ENCODE data around the gene SLC7A9.
"Not testable (repeated sequence)": the region's sequence is repeated elsewhere in the genome, so short reads cannot be mapped to it uniquely, and the experiment has no call there.

Gene SLC7A9

GRCh38 chr19:32808236-32808635, 61.3 kb downstream of the SLC7A9 start:
- no peak for TF ChIP-seq CTCF (conservative IDR thresholded peaks at IDR 0.05; ENCODE audit: low read length)
- H3K4me3 ChIP-seq (ENCODE audit: low read length) = no peak overlapping the region
- no peak for DNase-seq (ENCODE audit: low read depth)

- DNase-seq (ENCODE audit: low read depth) = no peak
- no peak overlapping the region for H3K4me3 ChIP-seq (ENCODE audit: low read length)
- TF ChIP-seq CTCF (conservative IDR thresholded peaks at IDR 0.05; ENCODE audit: low read length) = no peak
Observed at GRCh38 chr19:32802840-32803239, 66.7 kb downstream of the SLC7A9 start.

- TF ChIP-seq CTCF (conservative IDR thresholded peaks at IDR 0.05; ENCODE audit: low read length) = no peak
- no peak for DNase-seq (ENCODE audit: low read depth)
- no peak overlapping the region for H3K4me3 ChIP-seq (ENCODE audit: low read length)
Observed at GRCh38 chr19:32800754-32801153, 68.8 kb downstream of the SLC7A9 start.

GRCh38 chr19:32800191-32800590, 69.4 kb downstream of the SLC7A9 start:
- no peak for DNase-seq (ENCODE audit: low read depth)
- no peak for TF ChIP-seq CTCF (conservative IDR thresholded peaks at IDR 0.05; ENCODE audit: low read length)
- no peak overlapping the region for H3K4me3 ChIP-seq (ENCODE audit: low read length)

- no peak for TF ChIP-seq CTCF (conservative IDR thresholded peaks at IDR 0.05; ENCODE audit: low read length)
- no peak overlapping the region for H3K4me3 ChIP-seq (ENCODE audit: low read length)
- DNase-seq (ENCODE audit: low read depth) = no peak
Observed at GRCh38 chr19:32798201-32798600, 71.4 kb downstream of the SLC7A9 start.

GRCh38 chr19:32789429-32789828, 80.1 kb downstream of the SLC7A9 start:
- no peak for DNase-seq (ENCODE audit: low read depth)
- no peak for TF ChIP-seq CTCF (conservative IDR thresholded peaks at IDR 0.05; ENCODE audit: low read length)
- H3K4me3 ChIP-seq (ENCODE audit: low read length) = no peak overlapping the region

GRCh38 chr19:32787895-32788294, 81.7 kb downstream of the SLC7A9 start:
- not testable (repeated sequence) for H3K4me3 ChIP-seq (ENCODE audit: low read length); DNase-seq (ENCODE audit: low read depth)

GRCh38 chr19:32787161-32787813, 82.3 kb downstream of the SLC7A9 start:
- DNase-seq (ENCODE audit: low read depth); H3K4me3 ChIP-seq (ENCODE audit: low read length): not testable (repeated sequence)

GRCh38 chr19:32782089-32782488, 87.5 kb downstream of the SLC7A9 start:
- not testable (repeated sequence) for DNase-seq (ENCODE audit: low read depth); H3K4me3 ChIP-seq (ENCODE audit: low read length)
